Measurements from ENCODE around the gene ACSBG1. TPM values are rescaled to one million over a fixed set of nuclear protein-coding genes. Genes with fewer than 3 reads are reported as not detected.

Gene ACSBG1
- total and polyA plus RNA-seq, 10 of the 15 experiments (the other 5 are each of a cell fraction or from before 2014, with no cell fraction given) = 0.11 to 0.75 (median 0.42) TPM

DNA sequence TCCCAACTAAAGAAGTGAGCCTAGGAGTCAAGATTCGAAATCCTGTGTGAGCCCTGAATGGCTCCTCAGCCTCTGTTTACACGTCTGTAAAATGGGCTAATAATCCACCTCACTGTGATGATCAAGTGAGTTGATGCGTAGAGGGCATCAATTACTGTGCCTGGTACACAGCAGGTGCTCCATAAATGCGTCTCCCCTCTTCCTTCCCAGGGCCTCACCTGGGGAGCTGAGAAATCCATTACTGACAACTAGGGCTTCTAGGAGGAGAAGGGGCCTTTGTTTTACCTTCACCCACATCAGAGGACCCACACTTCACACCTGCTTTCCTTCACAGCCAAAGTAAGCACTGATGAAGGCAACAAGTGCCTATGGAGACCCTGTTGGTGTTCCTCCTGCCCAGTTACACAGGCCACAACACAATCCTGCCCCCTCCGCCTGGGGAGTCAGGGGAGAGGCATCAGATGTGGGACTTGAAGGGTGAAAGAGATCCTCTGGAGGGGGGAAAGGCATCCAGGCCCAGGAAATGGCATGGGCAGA lies 104.5 kb downstream of the ACSBG1 start:
- H2AFZ ChIP-seq (ENCODE audit: control insufficient read depth, low read depth, low read length) = no peak overlapping the region
- ChIA-PET SMC1A (ENCODE audit: uncharacterized antibody, unreplicated experiment) (interaction anchor here (0.8 to 4.4 kb wide), 7 partner anchors 17 to 113 kb away, joined by 3 to 57 read pairs (median 12); no protein-coding TSS in a partner anchor), CTCF (interaction anchor here (0.9 to 7.0 kb wide), 17 partner anchors 8 to 222 kb away, joined by 3 to 200 read pairs (median 10); partner anchors contain the start of gene IDH3A), POLR2A (interaction anchor here (0.6 to 1.0 kb wide), 3 partner anchors 13 to 67 kb away, joined by 3 to 5 read pairs (median 4); no protein-coding TSS in a partner anchor), RAD21 (ENCODE audit: unreplicated experiment) (interaction anchor here (0.8 to 9.5 kb wide), 6 partner anchors 17 to 119 kb away, joined by 3 to 147 read pairs (median 16); no protein-coding TSS in a partner anchor)
- no peaks in the 10 kb centered on the region for H3K27me3 ChIP-seq (replicated peaks in 1 of 2; ENCODE audit: control insufficient read depth in 2 of 2, insufficient read depth in 2 of 2, low read length in 1 of 2)
- intact Hi-C loops (cut with micrococcal nuclease; ENCODE audit: unreplicated experiment) (loop anchor here (2.0 kb wide), 1 partner anchor 19 kb away; the partner anchor contains the start of gene IDH3A), in situ Hi-C loops (cut with MboI) (no loop called here)
- FAIRE-seq (no peak), ATAC-seq (no peak), DNase-seq (ENCODE audit: low read depth, low spot score) (no peak)
- H3K9me3 ChIP-seq (replicated peaks; ENCODE audit: control insufficient read depth, insufficient read depth, low read length) = no peaks in the 10 kb centered on the region
- H3K9ac ChIP-seq (ENCODE audit: control insufficient read depth, insufficient read depth, low read length) = no peak overlapping the region
- H4K20me1 ChIP-seq (ENCODE audit: control insufficient read depth, insufficient read depth) = no peaks in the 10 kb centered on the region
- H3K4me3 ChIP-seq = no peak overlapping the region
- H3K4me2 ChIP-seq (ENCODE audit: control insufficient read depth, insufficient read depth) = no peak overlapping the region
- H3K27ac ChIP-seq (ENCODE audit: control insufficient read depth, insufficient read depth) = no peak overlapping the region
- WGBS (ENCODE audit: insufficient coverage, insufficient replicate concordance, low lambda C conversion rate, missing lambda C conversion rate) = 54% methylated on average over 5 of the region's 5 CpGs
- H3K36me3 ChIP-seq (ENCODE audit: control insufficient read depth in 2 of 2, insufficient read depth in 2 of 2, low read length in 1 of 2) = no peaks in the 10 kb centered on the region
- peaks cover 5% of the 10 kb centered on the region for H3K4me1 ChIP-seq (ENCODE audit: control insufficient read depth, insufficient read depth, low read length)
- H3K79me2 ChIP-seq (ENCODE audit: control insufficient read depth, insufficient read depth, low read length) = no peaks in the 10 kb centered on the region
- no TSS peak for BruUV-seq (replicated peaks)
- TF ChIP-seq SMAD1 (IDR thresholded peaks at IDR 0.05; ENCODE audit: low read depth, partially characterized antibody) = no peak
- TF ChIP-seq RUNX3 (IDR thresholded peaks at IDR 0.05; ENCODE audit: low read length) = no peak
- TF ChIP-seq NR2F1 (conservative IDR thresholded peaks at IDR 0.05) = no peak
- TF ChIP-seq RFX5 (IDR thresholded peaks at IDR 0.05; ENCODE audit: low read depth, low read length) = no peak
- TF ChIP-seq, protein P1, sequence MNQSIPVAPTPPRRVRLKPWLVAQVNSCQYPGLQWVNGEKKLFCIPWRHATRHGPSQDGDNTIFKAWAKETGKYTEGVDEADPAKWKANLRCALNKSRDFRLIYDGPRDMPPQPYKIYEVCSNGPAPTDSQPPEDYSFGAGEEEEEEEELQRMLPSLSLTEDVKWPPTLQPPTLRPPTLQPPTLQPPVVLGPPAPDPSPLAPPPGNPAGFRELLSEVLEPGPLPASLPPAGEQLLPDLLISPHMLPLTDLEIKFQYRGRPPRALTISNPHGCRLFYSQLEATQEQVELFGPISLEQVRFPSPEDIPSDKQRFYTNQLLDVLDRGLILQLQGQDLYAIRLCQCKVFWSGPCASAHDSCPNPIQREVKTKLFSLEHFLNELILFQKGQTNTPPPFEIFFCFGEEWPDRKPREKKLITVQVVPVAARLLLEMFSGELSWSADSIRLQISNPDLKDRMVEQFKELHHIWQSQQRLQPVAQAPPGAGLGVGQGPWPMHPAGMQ (IDR thresholded peaks at IDR 0.05; ENCODE audit: borderline replicate concordance) = no peak
- no peak for TF ChIP-seq CHD4 (IDR thresholded peaks at IDR 0.05)
- no peak for TF ChIP-seq KDM1A (IDR thresholded peaks at IDR 0.05; ENCODE audit: borderline replicate concordance)
- no peak for TF ChIP-seq EZH2 (IDR thresholded peaks at IDR 0.05; ENCODE audit: borderline replicate concordance, control insufficient read depth, low read depth, low read length)
- TF ChIP-seq, protein P2, sequence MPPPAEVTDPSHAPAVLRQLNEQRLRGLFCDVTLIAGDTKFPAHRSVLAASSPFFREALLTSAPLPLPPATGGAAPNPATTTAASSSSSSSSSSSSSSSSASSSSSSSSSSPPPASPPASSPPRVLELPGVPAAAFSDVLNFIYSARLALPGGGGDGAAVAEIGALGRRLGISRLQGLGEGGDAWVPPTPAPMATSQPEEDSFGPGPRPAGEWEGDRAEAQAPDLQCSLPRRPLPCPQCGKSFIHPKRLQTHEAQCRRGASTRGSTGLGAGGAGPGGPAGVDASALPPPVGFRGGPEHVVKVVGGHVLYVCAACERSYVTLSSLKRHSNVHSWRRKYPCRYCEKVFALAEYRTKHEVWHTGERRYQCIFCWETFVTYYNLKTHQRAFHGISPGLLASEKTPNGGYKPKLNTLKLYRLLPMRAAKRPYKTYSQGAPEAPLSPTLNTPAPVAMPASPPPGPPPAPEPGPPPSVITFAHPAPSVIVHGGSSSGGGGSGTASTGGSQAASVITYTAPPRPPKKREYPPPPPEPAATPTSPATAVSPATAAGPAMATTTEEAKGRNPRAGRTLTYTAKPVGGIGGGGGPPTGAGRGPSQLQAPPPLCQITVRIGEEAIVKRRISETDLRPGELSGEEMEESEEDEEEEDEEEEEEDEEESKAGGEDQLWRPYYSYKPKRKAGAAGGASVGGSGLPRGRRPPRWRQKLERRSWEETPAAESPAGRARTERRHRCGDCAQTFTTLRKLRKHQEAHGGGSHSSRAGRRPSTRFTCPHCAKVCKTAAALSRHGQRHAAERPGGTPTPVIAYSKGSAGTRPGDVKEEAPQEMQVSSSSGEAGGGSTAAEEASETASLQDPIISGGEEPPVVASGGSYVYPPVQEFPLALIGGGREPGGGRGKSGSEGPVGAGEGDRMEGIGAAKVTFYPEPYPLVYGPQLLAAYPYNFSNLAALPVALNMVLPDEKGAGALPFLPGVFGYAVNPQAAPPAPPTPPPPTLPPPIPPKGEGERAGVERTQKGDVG (CRISPR knock-in tag; IDR thresholded peaks at IDR 0.05) = no peak
- no peak for TF ChIP-seq POU2F2 (IDR thresholded peaks at IDR 0.05; ENCODE audit: borderline replicate concordance, low read depth, low read length)
- TF ChIP-seq NFXL1 (IDR thresholded peaks at IDR 0.05; ENCODE audit: borderline replicate concordance) = no peak
- TF ChIP-seq ZSCAN29 (IDR thresholded peaks at IDR 0.05) = no peak
- no peak for TF ChIP-seq HDAC2 (IDR thresholded peaks at IDR 0.05)
- no peak for TF ChIP-seq CBFB (IDR thresholded peaks at IDR 0.05; ENCODE audit: low read depth)

All from GM12878 (cell line).